ENCODE results near the gene GNAS. TPM values are rescaled to one million over a fixed set of nuclear protein-coding genes. Genes with fewer than 3 reads are reported as not detected.
A peak's percentile ranks its signal among the peaks of the same experiment; 100 is the strongest.

The GNAS gene
- total and polyA plus RNA-seq, 9 of the 15 experiments (the other 6 are each of a cell fraction or from before 2014, with no cell fraction given), result 128 to 648 (median 266) TPM

- peak; percentile 70 for TF ChIP-seq MGA (IDR thresholded peaks at IDR 0.05)
- TF ChIP-seq CC2D1A (IDR thresholded peaks at IDR 0.05), result no peak
- no peak for TF ChIP-seq ZNF384 (IDR thresholded peaks at IDR 0.05; ENCODE audit: low read depth, low read length)
- TF ChIP-seq ZNF408 (CRISPR knock-in tag; IDR thresholded peaks at IDR 0.05; ENCODE audit: low read depth), result no peak
- peak; percentile 34; the same call in 1 of the 2 replicates for TF ChIP-seq SMAD4 (CRISPR knock-in tag; conservative IDR thresholded peaks at IDR 0.05)
- no peak for TF ChIP-seq SMAD2 (IDR thresholded peaks at IDR 0.05; ENCODE audit: low read depth, low read length)
- no peak for TF ChIP-seq BRD9 (IDR thresholded peaks at IDR 0.05; ENCODE audit: low read depth, partially characterized antibody)
- no peak for TF ChIP-seq JUN (IDR thresholded peaks at IDR 0.05; ENCODE audit: borderline replicate concordance, low read depth, low read length)
- TF ChIP-seq JUN (CRISPR knock-in tag; IDR thresholded peaks at IDR 0.05; ENCODE audit: borderline replicate concordance), result no peak
- no peak for TF ChIP-seq FOSL1 (tag; conservative IDR thresholded peaks at IDR 0.05)
- no peak for TF ChIP-seq AFF1 (IDR thresholded peaks at IDR 0.05; ENCODE audit: low read depth in 1 of 2, partially characterized antibody in 2 of 2)
- no peak for TF ChIP-seq C11orf30 (IDR thresholded peaks at IDR 0.05; ENCODE audit: low read depth)
These were observed 28.7 kb downstream of the GNAS start (continued) for GRCh38 chr20:58880994-58881752.
